ENCODE results near the gene KRTAP10-1. TPM values are rescaled to one million over a fixed set of nuclear protein-coding genes. Genes with fewer than 3 reads are reported as not detected.
"Not testable (repeated sequence)": the region's sequence is repeated elsewhere in the genome, so short reads cannot be mapped to it uniquely, and the experiment has no call there.

KRTAP10-1 gene
- polyA plus RNA-seq, 3 donors = not detected

DNA sequence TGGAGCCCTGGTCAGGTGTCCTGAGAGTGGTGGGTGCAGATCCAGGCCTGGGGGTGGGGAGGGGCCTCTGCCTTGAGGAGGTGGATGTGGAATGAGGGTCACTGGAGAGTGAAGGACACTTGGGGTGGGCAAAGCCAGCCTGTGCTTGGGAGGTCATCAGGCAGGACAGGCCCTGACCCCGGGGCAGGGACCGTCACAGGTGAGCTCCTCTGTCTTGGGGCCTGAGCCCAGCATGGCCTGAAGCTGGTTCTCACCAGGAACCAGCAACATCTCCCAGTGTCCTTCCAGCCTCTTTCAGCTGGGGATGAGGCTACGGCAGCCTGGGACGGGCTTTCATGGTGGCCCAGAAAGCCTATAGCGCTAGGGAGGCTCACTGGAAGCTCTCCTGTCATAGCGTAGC is 12.1 kb upstream of the KRTAP10-1 start:
- H3K27ac ChIP-seq (ENCODE audit: low read depth, low read length) = no peak overlapping the region
- WGBS, 3 donors = 88 to 94% (median 93%) methylated on average over 6 of the region's 6 CpGs

DNA sequence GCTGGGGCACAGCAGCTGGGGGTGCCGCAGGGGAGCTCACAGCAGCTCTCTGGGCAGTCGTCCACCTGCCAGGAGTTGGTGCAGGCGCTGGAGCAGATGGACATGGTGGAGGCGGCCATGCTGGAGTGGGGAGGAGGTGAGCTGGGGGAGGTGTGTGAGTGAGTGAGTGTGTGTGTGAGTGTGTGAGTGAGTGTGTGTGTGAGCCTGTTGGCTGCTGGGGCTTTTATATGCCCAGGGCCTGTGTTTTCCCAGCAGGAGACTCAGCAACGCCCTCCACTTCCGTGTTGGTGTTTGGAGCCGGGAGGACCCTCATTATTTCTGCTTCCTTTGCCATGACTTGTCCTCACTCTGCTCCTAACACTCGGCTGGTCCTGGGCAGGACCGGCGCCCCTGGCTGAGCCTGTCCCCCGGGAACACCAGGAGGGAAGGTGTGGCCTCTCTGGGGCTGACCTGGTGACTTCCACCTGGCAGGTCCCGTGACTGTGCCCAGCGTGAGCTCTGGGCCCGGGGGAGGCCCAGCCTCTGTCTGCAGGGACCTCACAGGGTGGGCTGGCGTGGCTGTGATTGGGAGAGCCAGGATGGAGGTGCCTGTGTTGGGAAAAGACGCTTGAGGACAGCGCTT is 11.5 kb upstream of the KRTAP10-1 start, which contains the start of gene KRTAP10-2:
Gene KRTAP10-2, minus strand, starts transcription at position 166 of the 622 bp plus-strand sequence. Its CDS starts 47 bp downstream, at position 119.
- no peak within 1 kb of the TSS for H3K27ac ChIP-seq (ENCODE audit: low read depth, low read length)
- WGBS, 3 donors = 46 to 57% (median 50%) methylated on average over 16 to 17 of the region's 17 CpGs

DNA sequence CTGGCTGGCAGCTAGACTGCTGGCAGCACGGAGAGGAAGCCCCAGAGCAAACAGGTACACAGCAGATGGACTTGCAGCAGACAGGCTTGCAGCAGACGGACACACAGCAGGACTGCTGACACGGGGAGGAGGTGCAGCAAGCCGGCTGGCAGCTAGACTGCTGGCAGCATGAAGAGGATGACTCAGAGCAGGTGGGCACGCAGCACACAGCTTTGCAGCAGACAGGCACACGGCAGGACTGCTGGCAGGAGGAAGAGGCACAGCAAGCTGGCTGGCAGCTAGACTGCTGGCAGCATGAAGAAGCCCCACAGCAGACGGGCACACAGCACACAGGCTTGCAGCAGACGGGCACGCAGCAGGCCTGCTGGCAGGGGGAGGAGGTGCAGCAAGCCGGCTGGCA is 10.8 kb upstream of the KRTAP10-1 start:
- H3K27ac ChIP-seq (ENCODE audit: low read depth, low read length) = no peak overlapping the region
- WGBS, 3 donors = 54 to 67% (median 65%) methylated on average over 10 of the region's 10 CpGs

DNA sequence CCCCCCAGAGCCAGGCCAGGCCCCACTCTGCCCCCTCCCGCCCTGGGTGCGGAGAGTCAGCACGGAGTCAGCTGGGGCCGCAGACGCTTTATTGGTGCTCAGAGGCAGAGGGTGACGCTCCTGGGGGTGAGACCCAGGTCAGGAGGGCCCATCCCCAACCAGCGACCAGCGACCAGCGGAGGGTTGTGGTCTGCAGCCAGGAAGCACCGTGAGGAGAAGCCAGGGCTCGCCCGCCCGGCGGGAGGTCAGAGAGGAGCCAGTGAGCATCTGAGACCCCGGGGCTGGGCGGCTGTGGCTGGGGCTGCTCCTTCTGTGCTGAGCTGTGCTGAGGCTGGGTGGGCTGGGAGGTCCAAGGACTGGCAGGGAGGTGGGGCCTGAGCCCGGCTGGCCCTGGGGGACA is 10.3 kb upstream of the KRTAP10-1 start:
- not testable (repeated sequence) for H3K27ac ChIP-seq (ENCODE audit: low read depth, low read length)
- WGBS, 3 donors = 42 to 50% (median 44%) methylated on average over 15 to 17 of the region's 17 CpGs

DNA sequence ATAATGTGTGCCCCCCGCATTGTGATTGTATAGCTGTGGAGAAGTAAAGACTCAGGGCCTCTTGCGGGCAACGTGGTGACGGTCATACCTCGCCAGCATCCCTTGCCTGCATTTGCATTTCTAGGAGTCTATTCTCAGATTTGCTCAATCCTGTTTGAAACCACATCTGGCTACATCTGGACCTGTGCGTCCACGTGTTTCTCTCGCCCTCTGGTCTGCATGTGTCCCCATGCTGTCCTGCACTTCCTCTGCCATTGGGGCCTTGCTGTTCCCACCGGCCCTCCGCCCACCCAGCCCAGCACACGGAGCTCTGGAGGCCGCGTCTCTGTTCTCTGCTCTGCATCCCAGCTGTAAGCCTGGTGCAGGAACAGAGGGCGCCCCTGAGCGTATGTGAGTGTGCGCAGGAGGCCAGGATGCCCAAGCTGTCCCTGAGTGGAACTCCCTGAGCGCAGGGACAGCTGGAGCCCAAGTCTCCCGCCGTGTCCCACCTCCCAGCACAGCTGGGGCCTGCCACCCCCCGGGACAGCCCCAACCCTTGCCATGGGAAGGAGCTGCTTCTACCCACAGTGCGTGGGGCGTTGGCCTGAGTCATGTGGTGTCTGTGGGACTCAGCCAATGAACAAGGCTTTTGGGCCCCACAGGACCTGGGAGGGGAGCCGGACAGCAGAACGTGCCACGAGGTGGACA is 9.7 kb upstream of the KRTAP10-1 start:
- WGBS, 3 donors = 64 to 77% (median 68%) methylated on average over 25 of the region's 25 CpGs
- H3K27ac ChIP-seq (ENCODE audit: low read depth, low read length) = no peak overlapping the region

DNA sequence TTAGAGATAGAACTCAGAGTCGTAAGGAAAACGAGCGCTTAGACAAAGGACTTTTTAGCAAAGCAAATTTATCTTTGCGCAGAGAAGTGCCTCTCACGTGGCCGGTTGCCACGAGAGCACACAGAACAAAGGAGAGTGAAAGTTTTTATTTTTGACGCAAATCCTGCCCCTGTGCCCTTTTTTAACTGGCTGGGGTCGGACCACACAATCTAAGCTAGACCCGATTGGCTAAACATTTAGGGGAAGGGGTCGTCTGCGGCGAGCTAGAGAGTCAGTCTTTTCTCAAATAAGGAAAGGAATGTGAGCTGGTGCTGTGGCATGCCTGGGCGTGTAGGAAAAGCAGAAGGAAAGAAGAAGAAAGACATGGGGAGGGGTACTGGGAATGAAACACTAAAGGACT is 8.9 kb upstream of the KRTAP10-1 start:
- 21 to 38% (median 26%) methylated on average over 14 of the region's 14 CpGs for WGBS, 3 donors
- H3K27ac ChIP-seq (ENCODE audit: low read depth, low read length) = no peak overlapping the region

DNA sequence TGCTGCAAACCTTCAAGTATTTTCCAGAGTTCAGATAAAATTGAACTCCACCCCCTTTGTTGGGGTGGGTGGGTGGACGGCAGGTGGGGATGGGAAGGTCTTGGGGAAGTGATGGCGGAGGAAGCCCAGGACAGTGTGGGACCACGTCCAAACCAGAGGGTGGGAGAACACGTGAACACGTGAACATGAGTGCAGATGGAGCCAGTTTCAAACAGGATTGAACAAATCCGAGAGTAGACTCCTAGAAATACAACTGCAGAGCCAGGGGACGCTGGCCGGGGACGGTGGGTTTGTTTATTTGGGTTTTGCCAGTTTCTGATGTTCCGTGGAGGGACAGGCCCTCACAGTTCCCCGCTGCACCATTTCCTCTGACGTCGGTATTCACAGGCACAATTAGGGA is 8.4 kb upstream of the KRTAP10-1 start:
- H3K27ac ChIP-seq (ENCODE audit: low read depth, low read length) = no peak overlapping the region
- 49 to 59% (median 57%) methylated on average over 13 of the region's 13 CpGs for WGBS, 3 donors

DNA sequence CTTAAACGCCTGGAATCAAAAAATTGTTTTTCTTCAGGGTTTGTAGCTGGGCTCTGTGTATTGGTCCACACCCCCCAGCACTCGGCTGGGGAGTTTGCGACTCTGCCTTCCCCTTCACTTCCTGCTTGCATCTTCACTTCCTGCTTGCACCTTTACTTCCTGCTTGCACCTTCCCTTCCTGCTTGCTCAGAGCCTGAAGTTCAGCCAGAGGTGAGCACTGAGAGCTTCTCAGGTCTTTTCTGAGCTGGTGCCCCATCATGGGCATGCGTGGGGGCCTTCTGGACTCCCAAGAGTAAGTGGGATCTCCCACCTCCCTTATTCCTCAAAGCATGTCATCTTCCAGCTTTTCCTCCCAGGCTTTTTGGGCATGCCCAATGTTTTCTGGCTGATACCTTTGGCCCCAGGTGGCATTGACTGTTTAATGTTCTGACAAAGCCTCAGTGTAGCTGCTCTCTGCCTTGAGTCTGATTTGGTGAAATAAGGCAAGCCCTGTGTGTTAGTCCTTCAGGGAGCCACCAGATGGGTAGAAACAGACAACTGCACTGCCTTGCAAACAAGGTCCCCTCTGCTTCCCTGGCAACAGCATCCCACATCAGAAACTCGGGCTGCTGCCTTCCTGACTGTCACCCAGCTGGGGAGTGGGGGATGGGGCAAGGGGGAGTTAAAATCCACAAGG is 7.8 kb upstream of the KRTAP10-1 start:
- 41 to 46% (median 42%) methylated on average over 5 of the region's 5 CpGs for WGBS, 3 donors
- no peak overlapping the region for H3K27ac ChIP-seq (ENCODE audit: low read depth, low read length)

DNA sequence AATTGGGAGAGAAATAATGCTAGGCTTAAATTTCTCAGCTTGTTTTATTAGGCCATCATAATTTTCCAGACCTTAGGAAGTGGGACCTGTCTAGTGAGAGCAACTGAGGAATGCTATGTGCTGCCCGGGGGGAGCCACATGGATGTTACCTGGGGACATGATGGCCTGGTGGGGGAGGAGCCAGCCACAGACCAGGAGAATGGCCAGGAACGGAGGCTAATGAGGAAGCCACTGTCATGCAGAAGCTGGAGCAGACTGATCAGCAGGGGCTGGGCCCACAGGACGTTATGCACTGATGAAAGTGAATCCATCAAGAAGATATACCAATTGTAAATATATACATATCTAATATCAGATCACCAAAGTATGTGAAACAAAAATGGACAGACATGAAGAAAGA is 4.6 kb upstream of the KRTAP10-1 start:
- WGBS, 3 donors = 65 to 81% (median 67%) methylated on average over 3 of the region's 3 CpGs
- no peak overlapping the region for H3K27ac ChIP-seq (ENCODE audit: low read depth, low read length)

DNA sequence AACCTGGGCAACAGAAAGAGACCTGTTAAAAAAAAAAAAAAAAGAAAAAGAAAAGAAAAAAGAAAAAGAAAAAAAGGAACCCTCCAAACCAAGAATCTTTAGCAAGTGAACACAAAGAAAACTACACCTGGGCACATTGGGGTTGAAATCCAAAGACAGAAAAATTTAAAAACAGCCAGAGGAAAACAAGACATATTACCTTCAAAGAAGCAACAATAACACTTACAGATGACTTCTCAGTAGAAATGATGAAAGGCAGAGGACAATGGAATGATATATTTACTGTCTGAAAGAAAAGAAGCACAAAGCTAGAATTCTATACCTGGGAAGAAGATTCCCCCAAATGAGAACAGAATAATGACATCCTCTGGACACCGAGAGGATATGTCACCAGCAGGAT is 2.7 kb upstream of the KRTAP10-1 start:
- H3K27ac ChIP-seq (ENCODE audit: low read depth, low read length) = no peak overlapping the region
- WGBS, 3 donors = 75 to 83% (median 81%) methylated on average over 1 of the region's 1 CpG

DNA sequence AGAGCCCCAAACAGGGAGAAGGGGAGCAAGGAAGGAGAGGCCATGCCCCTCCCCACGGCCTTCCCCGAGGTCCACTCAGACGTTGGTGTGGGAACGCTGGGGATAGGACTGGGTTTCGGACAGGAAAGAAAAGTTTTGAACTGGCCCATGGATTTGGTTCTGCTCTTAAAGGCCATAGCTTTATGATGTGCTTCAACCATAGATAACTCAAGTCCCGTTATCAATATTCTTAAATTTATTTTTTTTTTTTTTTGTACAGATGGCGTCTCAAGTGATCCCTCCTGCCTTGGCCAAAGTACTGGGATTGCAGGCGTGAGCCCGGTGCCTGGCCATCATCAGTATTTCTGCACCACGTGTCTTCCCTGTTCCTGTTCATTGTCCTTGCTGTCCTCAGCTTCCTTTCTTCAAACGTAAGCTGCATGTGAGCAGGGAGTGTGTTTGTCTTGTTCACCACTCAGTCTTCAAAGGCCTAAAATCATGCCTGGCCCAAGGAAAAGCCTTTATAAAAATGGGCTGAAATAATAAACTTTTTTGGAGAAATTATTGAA is 820 bp upstream of the KRTAP10-1 start:
- no peak overlapping the region for H3K27ac ChIP-seq (ENCODE audit: low read depth, low read length)
- 70 to 77% (median 74%) methylated on average over 11 of the region's 11 CpGs for WGBS, 3 donors

DNA sequence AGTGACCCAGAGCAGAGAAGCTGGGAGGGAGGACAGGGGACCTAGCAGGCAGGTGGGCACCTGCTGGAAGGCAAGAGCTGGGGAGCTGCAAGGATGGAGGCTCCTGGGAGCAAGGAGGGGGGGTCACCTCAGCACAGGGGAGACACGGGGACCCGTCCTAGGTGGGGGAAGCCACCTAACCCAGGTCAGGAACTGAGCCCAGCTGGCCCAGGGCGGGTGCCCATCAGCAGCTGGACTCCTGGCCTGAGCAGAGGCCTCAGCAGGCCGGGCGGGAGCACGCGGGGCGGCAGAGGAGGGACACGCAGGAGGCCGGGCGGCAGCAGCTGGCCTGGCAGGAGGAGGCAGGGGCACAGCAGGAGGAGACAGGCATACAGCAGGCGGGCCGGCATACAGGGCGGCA is 949 bp downstream of the KRTAP10-1 start:
- 55 to 78% (median 68%) methylated on average over 8 to 14 of the region's 14 CpGs for WGBS, 3 donors
- H3K27ac ChIP-seq (ENCODE audit: low read depth, low read length) = no peak overlapping the region

DNA sequence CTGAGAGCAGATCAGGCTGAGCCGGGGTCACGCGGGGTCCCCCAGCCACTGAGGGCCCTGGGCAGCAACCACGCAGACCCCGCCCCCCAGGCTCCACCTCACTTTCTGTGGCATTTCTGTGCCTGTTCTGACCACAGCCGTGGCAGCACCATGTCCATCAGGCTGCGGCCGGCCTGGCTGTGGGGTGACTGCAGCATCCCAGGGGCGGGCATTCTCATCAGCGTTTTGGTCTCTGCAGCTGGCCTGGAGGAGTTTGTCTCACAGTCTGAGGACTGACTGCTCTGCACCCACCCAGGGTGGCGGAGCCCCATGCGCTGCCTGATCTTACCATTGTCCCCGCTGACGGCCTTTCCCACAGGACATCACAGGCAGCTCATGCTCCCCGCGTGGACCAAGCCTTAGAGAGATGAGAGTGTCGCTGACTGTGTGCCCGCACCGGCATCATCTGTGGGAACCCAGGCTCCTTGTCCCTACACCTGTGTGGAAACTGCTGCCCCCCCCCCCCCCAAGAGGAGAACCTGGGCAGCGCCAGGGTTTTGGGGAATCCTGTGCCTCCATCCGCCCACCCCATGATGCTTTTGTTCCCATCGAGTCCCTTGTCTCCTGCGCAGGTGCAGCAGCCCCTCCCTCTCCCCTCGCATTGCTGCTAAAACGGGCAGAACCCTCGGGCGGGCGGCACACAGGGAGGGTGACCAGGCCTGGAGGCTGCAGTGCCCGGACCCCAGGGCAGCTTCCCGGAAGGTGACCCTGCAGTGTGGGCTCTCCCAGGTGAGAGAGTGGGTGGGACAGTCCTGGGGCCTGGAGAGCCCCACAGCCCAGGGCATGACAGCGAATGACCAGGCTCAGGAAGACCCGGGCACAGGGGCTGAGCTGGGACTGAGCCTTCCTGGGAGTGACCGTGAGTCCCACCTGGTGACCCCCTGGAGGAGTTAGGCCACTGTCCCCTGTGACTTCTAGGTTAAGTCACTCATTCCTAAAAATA is 1.8 kb downstream of the KRTAP10-1 start:
- H3K27ac ChIP-seq (ENCODE audit: low read depth, low read length) = no peak overlapping the region
- 89 to 94% (median 93%) methylated on average over 31 to 33 of the region's 33 CpGs for WGBS, 3 donors

DNA sequence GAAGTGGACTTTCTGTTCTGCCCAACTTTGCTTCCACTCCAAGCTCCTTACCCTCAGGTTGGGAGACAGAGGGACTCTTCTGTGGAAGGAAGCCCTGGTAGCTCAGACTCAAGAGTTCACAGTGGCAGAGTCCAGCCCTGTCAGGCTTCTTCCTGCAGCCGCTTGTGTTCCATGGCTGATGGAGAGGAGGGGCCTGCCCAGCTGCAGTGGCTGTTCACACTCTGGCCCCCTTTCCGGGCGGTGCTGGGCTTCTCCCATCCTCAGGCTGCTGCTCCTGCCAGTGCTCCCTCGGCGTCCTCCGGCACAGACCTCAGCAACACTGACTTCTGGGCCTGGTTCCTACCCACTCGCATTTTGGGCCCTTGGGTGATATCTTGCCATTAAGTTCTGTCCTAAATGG is 4.0 kb downstream of the KRTAP10-1 start:
- WGBS, 3 donors = 41 to 57% (median 57%) methylated on average over 7 of the region's 7 CpGs
- no peak overlapping the region for H3K27ac ChIP-seq (ENCODE audit: low read depth, low read length)

DNA sequence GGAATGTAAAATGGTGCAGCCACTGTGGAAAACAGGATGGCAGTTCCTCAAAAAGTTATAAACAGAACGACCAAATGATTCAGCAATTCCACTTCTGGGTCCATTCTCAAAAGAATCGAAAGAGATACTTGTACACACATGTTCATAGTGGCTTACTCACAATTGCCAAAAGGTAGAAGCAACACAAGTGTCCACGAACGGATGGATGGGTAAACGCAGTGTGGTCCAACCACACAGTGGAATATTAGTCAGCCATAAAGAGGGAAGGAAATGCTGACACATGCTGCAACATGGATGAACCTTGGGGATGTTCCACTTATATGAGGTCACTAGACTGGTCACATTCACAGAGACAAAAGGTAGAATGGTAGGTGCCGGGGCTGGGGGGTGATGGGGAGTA is 5.3 kb downstream of the KRTAP10-1 start:
- no peak overlapping the region for H3K27ac ChIP-seq (ENCODE audit: low read depth, low read length)
- 88 to 91% (median 90%) methylated on average over 6 of the region's 6 CpGs for WGBS, 3 donors

DNA sequence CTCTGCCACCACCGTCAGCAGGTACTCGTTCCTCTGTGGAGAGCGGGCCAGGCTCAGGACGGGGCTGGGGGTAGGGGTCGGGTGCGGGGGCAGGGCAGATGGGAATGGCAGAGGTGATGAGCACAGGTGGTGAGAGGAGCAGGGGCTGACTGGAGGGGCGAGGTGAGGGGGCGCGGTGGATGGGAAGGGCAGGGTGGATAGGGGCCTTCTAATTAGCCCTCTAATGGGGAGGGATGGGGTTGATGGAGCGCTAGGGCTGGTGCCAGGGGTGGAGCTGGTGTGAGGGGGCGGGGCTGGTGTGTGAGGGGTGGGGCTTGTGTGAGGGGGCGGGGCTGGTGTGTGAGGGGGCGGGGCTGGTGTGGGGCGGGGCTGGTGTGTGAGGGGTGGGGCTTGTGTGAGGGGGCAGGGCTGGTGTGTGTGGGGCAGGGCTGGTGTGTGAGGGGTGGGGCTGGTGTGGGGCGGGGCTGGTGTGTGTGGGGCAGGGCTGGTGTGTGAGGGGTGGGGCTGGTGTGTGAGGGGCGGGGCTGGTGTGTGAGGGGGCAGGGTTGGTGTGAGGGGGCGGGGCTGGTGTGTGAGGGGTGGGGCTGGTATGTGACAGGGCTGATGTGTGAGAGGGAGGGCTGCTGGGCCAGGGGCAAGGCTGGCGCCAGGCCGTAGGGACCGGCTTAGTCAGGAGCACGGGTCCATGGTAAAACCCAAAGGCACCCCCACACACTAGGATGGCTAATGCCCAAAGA is 5.9 kb downstream of the KRTAP10-1 start:
- no peak overlapping the region for H3K27ac ChIP-seq (ENCODE audit: low read depth, low read length)
- 85 to 90% (median 87%) methylated on average over 16 to 21 of the region's 21 CpGs for WGBS, 3 donors

DNA sequence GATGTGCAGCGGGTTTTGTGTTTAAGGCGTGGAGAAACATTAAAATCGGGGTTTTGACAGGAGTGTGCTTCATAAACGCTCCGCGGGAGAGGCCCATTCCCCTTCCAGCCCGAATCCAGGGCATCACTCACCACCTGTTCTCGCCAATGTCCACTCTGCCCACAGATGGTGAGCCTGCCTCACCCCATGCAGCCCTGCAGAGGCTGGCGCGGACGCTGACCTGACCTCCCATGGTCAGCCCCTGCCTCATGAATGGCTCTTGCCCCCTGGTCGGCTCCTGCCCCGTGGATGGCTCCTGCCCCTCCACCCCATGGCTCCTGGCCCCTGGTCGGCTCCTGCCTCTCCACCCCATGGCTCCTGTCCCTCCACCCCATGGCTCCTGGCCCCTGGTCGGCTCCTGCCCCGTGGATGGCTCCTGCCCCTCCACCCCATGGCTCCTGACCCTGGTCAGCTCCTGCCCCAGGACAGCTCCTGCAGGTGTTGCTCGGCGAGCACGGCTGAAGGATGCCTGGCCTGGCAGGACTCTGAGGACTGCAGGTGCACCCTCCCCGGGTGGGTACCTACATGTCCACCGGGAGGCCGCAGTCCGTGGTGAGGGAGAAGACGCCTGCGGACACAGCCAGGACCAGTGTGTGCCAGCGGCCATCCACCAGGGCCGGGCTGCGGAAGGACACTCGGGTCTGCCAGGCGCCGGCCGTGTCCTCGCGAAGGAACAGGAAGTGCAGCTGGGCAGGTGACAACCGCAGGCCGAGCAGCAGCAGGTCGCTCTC is 6.7 kb downstream of the KRTAP10-1 start:
- no peak overlapping the region for H3K27ac ChIP-seq (ENCODE audit: low read depth, low read length)
- 87 to 91% (median 90%) methylated on average over 37 of the region's 37 CpGs for WGBS, 3 donors
